Measurements from ENCODE around the gene PPARA.

Gene PPARA

GRCh38 chr22:46244771-46245170, 94.4 kb downstream of the PPARA start:
- no peak for TF ChIP-seq TAF1 (IDR thresholded peaks at IDR 0.05; ENCODE audit: low read depth)
- TF ChIP-seq MAX (IDR thresholded peaks at IDR 0.05): no peak
- TF ChIP-seq EGR1 (IDR thresholded peaks at IDR 0.05): no peak
- TF ChIP-seq CREB1 (IDR thresholded peaks at IDR 0.05; ENCODE audit: low read depth): no peak
- no peak for TF ChIP-seq TEAD4 (IDR thresholded peaks at IDR 0.05)
- no peak for TF ChIP-seq ZBTB7A (IDR thresholded peaks at IDR 0.05; ENCODE audit: low read depth)
- TF ChIP-seq TCF12 (IDR thresholded peaks at IDR 0.05; ENCODE audit: low read depth): no peak
- TF ChIP-seq RAD21 (IDR thresholded peaks at IDR 0.05; ENCODE audit: low read depth): no peak

GRCh38 chr22:46245511-46245910, 95.2 kb downstream of the PPARA start:
- TF ChIP-seq EP300 (IDR thresholded peaks at IDR 0.05; ENCODE audit: borderline replicate concordance) (no peak), ZBTB7A (IDR thresholded peaks at IDR 0.05; ENCODE audit: low read depth) (no peak), CREB1 (IDR thresholded peaks at IDR 0.05; ENCODE audit: low read depth) (no peak), MAX (IDR thresholded peaks at IDR 0.05) (no peak), TAF1 (IDR thresholded peaks at IDR 0.05; ENCODE audit: low read depth) (no peak), USF1 (IDR thresholded peaks at IDR 0.05) (no peak), RAD21 (IDR thresholded peaks at IDR 0.05; ENCODE audit: low read depth) (no peak), YY1 (IDR thresholded peaks at IDR 0.05; ENCODE audit: low read depth) (no peak), REST (IDR thresholded peaks at IDR 0.05; ENCODE audit: low read depth) (no peak), FOXM1 (IDR thresholded peaks at IDR 0.05; ENCODE audit: borderline replicate concordance, low read depth) (no peak), TEAD4 (IDR thresholded peaks at IDR 0.05) (no peak), EGR1 (IDR thresholded peaks at IDR 0.05) (no peak), NFIC (IDR thresholded peaks at IDR 0.05) (no peak), TCF12 (IDR thresholded peaks at IDR 0.05; ENCODE audit: low read depth) (no peak), CEBPB (IDR thresholded peaks at IDR 0.05) (no peak)

GRCh38 chr22:46246178-46246577, 95.9 kb downstream of the PPARA start:
- no peak for TF ChIP-seq REST (IDR thresholded peaks at IDR 0.05; ENCODE audit: low read depth)
- no peak for TF ChIP-seq YY1 (IDR thresholded peaks at IDR 0.05; ENCODE audit: low read depth)

GRCh38 chr22:46247443-46247975, 97.2 kb downstream of the PPARA start:
- TF ChIP-seq EGR1 (IDR thresholded peaks at IDR 0.05) (no peak), RAD21 (IDR thresholded peaks at IDR 0.05; ENCODE audit: low read depth) (no peak), TAF1 (IDR thresholded peaks at IDR 0.05; ENCODE audit: low read depth) (no peak), NFIC (IDR thresholded peaks at IDR 0.05) (no peak), FOXM1 (IDR thresholded peaks at IDR 0.05; ENCODE audit: borderline replicate concordance, low read depth) (no peak), REST (IDR thresholded peaks at IDR 0.05; ENCODE audit: low read depth) (no peak), TCF12 (IDR thresholded peaks at IDR 0.05; ENCODE audit: low read depth) (no peak), ZBTB7A (IDR thresholded peaks at IDR 0.05; ENCODE audit: low read depth) (no peak), YY1 (IDR thresholded peaks at IDR 0.05; ENCODE audit: low read depth) (no peak), MAX (IDR thresholded peaks at IDR 0.05) (no peak), CREB1 (IDR thresholded peaks at IDR 0.05; ENCODE audit: low read depth) (no peak)
